ENCODE measurements around the gene DOK6. TPM values are rescaled to one million over a fixed set of nuclear protein-coding genes. Genes with fewer than 3 reads are reported as not detected.

Gene DOK6
- total and polyA plus RNA-seq, 10 of the 15 experiments (the other 5 are each of a cell fraction or from before 2014, with no cell fraction given) = 0.01 to 0.09 (median 0.04) TPM; not detected in 4

DNA sequence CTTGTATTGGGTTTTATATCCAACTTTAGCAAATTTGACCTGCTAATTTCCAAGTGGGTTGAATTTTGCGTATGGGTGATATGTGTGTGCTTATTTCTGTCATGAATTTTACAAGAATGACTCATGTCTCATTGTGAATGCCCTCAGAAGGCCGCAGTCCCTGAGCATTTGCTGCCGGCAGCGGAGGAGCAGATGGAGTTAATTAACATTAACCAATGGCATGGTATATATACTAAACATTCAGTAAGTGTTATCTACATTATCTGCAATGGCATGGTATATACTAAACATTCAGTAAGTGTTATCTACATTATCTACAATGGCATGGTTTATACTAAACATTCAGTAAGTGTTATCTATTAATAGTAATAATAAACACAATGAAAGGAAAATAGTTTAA lies 90.1 kb downstream of the DOK6 start (continued):
- TF ChIP-seq, protein P1, sequence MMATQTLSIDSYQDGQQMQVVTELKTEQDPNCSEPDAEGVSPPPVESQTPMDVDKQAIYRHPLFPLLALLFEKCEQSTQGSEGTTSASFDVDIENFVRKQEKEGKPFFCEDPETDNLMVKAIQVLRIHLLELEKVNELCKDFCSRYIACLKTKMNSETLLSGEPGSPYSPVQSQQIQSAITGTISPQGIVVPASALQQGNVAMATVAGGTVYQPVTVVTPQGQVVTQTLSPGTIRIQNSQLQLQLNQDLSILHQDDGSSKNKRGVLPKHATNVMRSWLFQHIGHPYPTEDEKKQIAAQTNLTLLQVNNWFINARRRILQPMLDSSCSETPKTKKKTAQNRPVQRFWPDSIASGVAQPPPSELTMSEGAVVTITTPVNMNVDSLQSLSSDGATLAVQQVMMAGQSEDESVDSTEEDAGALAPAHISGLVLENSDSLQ (IDR thresholded peaks at IDR 0.05) = no peak
- TF ChIP-seq ZNF217 (IDR thresholded peaks at IDR 0.05) (no peak), WRNIP1 (IDR thresholded peaks at IDR 0.05; ENCODE audit: borderline replicate concordance, low read depth, low read length) (no peak), ZSCAN29 (IDR thresholded peaks at IDR 0.05) (no peak), ZBED1 (IDR thresholded peaks at IDR 0.05; ENCODE audit: borderline replicate concordance) (no peak), NFYB (IDR thresholded peaks at IDR 0.05; ENCODE audit: insufficient read depth, low read depth, low read length) (no peak), NFXL1 (IDR thresholded peaks at IDR 0.05; ENCODE audit: borderline replicate concordance) (no peak)
- TF ChIP-seq, protein P2, sequence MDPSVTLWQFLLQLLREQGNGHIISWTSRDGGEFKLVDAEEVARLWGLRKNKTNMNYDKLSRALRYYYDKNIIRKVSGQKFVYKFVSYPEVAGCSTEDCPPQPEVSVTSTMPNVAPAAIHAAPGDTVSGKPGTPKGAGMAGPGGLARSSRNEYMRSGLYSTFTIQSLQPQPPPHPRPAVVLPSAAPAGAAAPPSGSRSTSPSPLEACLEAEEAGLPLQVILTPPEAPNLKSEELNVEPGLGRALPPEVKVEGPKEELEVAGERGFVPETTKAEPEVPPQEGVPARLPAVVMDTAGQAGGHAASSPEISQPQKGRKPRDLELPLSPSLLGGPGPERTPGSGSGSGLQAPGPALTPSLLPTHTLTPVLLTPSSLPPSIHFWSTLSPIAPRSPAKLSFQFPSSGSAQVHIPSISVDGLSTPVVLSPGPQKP (IDR thresholded peaks at IDR 0.05; ENCODE audit: low read depth, low read length) = no peak
- TF ChIP-seq, protein P3, sequence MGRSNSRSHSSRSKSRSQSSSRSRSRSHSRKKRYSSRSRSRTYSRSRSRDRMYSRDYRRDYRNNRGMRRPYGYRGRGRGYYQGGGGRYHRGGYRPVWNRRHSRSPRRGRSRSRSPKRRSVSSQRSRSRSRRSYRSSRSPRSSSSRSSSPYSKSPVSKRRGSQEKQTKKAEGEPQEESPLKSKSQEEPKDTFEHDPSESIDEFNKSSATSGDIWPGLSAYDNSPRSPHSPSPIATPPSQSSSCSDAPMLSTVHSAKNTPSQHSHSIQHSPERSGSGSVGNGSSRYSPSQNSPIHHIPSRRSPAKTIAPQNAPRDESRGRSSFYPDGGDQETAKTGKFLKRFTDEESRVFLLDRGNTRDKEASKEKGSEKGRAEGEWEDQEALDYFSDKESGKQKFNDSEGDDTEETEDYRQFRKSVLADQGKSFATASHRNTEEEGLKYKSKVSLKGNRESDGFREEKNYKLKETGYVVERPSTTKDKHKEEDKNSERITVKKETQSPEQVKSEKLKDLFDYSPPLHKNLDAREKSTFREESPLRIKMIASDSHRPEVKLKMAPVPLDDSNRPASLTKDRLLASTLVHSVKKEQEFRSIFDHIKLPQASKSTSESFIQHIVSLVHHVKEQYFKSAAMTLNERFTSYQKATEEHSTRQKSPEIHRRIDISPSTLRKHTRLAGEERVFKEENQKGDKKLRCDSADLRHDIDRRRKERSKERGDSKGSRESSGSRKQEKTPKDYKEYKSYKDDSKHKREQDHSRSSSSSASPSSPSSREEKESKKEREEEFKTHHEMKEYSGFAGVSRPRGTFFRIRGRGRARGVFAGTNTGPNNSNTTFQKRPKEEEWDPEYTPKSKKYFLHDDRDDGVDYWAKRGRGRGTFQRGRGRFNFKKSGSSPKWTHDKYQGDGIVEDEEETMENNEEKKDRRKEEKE (IDR thresholded peaks at IDR 0.05) = no peak
- TF ChIP-seq, protein P4, sequence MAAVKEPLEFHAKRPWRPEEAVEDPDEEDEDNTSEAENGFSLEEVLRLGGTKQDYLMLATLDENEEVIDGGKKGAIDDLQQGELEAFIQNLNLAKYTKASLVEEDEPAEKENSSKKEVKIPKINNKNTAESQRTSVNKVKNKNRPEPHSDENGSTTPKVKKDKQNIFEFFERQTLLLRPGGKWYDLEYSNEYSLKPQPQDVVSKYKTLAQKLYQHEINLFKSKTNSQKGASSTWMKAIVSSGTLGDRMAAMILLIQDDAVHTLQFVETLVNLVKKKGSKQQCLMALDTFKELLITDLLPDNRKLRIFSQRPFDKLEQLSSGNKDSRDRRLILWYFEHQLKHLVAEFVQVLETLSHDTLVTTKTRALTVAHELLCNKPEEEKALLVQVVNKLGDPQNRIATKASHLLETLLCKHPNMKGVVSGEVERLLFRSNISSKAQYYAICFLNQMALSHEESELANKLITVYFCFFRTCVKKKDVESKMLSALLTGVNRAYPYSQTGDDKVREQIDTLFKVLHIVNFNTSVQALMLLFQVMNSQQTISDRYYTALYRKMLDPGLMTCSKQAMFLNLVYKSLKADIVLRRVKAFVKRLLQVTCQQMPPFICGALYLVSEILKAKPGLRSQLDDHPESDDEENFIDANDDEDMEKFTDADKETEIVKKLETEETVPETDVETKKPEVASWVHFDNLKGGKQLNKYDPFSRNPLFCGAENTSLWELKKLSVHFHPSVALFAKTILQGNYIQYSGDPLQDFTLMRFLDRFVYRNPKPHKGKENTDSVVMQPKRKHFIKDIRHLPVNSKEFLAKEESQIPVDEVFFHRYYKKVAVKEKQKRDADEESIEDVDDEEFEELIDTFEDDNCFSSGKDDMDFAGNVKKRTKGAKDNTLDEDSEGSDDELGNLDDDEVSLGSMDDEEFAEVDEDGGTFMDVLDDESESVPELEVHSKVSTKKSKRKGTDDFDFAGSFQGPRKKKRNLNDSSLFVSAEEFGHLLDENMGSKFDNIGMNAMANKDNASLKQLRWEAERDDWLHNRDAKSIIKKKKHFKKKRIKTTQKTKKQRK (IDR thresholded peaks at IDR 0.05; ENCODE audit: low read depth, low read length) = no peak
- TF ChIP-seq, protein P5, sequence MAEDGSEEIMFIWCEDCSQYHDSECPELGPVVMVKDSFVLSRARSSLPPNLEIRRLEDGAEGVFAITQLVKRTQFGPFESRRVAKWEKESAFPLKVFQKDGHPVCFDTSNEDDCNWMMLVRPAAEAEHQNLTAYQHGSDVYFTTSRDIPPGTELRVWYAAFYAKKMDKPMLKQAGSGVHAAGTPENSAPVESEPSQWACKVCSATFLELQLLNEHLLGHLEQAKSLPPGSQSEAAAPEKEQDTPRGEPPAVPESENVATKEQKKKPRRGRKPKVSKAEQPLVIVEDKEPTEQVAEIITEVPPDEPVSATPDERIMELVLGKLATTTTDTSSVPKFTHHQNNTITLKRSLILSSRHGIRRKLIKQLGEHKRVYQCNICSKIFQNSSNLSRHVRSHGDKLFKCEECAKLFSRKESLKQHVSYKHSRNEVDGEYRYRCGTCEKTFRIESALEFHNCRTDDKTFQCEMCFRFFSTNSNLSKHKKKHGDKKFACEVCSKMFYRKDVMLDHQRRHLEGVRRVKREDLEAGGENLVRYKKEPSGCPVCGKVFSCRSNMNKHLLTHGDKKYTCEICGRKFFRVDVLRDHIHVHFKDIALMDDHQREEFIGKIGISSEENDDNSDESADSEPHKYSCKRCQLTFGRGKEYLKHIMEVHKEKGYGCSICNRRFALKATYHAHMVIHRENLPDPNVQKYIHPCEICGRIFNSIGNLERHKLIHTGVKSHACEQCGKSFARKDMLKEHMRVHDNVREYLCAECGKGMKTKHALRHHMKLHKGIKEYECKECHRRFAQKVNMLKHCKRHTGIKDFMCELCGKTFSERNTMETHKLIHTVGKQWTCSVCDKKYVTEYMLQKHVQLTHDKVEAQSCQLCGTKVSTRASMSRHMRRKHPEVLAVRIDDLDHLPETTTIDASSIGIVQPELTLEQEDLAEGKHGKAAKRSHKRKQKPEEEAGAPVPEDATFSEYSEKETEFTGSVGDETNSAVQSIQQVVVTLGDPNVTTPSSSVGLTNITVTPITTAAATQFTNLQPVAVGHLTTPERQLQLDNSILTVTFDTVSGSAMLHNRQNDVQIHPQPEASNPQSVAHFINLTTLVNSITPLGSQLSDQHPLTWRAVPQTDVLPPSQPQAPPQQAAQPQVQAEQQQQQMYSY (CRISPR knock-in tag; IDR thresholded peaks at IDR 0.05) = no peak
